Skin of body (tissue), 2 donors: ENCODE data around the gene PRSS57. TPM values are rescaled to one million over a fixed set of nuclear protein-coding genes. Genes with fewer than 3 reads are reported as not detected.
A peak's percentile ranks its signal among the peaks of the same experiment; 100 is the strongest.
"Not testable (repeated sequence)": the region's sequence is repeated elsewhere in the genome, so short reads cannot be mapped to it uniquely, and the experiment has no call there.

Experiments used
- DNase-seq: peaks from one replicate; lab custom pipeline; 2025; lab: John Stamatoyannopoulos, UW
- total RNA-seq: library from RNA; depleted of rRNA; stranded (reverse); fragments of >200 nt; gene quantifications from one replicate; pipeline ENCODE4 v1.2.3, GENCODE V29; 2014

The PRSS57 gene
- 0.69 TPM for total RNA-seq

DNA sequence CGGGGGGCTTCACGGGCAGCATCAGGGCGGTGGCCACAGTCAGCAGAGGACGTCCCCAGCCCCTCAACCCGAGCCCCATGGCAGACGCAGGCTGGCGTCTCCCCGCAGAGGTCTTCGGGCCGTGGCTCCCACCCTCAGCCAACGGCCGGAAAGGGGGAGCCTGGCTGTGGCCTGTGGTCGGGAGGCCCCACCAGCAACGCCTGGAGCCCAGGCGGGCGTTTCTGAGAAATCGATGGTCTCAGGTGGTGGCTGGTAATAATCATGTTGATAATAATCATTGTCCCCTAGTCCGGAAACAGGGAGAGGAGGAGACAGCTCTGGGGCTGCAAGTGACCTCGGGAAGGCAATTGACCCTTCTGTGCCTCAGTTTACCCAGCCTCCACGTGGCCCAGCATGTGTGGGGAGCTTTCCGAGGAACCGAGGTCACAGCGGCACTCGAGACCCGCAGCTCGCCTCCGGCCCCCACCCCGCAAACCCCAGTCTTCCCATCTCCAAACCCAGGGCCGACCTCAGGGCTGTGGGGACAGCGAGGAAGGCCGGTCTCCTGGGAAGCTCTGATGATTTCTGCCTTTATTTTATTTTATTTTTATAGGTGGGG lies at the start of gene PRSS57:
PRSS57 (minus strand) TSS at position 101 of the 598 bp plus-strand sequence; CDS start at position 79, 22 bp downstream.
- no peak for DNase-seq

GRCh38 chr19:743168-743687 lies 48.0 kb upstream of the PRSS57 start:
- DNase-seq, result no peak

DNA sequence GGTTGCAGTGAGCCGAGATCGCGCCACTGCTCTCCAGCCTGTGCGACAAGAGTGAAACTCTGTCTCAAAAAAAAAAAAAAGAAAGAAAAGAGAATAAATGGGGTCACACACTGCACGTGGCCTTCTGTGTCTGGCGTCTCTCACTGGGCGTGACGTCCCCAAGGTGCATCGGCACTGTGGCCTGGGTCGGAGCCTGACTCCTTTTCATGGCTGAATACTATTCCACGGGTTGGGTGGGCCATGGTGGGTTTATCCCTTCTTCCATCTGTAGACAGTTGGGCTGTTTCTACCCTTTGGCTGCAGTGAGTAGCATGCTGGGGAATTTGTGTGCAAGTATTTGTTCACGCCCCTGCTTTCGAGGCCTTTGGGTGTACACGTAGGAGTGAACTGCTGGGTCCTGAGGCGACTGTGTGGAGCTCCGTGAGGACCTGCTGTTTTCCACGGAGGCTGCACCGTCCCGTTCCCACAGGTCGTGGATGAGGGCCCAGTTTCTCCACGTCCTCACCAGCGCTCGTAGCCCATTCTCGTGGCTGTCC lies 47.4 kb upstream of the PRSS57 start:
- DNase-seq, result no peak

- DNase-seq, result no peak
These were observed 46.4 kb upstream of the PRSS57 start for GRCh38 chr19:741506-742131.

DNA sequence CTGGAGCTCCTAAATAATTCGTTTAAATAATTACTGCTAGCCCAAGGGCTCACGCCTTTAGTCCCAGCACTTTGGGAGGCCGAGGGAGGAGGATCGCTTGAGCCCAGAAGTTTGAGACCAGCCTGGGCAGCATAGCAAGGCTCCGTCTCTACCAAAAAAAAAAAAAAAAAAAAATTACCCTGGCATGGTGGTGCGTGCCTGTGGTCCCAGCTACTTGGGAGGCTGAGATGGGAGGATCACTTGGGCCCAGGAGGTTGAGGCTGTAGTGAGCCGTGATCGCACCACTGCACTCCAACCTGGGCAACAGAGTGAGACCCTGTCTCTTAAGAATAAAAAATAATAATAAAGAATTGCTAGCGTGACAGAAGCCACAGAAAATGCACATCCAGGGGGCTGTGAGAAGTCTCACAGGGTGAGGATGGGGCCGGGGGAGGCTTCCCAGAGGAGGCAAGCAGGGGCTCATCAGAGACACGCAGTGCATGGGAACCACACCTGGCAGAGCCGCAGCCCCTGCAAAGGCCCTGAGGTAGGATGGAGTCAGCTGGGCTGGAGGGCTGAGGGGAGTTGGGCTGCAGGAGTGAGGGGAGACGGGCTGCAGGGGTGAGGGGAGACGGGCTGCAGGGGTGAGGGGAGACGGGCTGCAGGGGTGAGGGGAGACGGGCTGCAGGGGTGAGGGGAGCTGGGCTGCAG lies 45.7 kb upstream of the PRSS57 start:
- not testable (repeated sequence) for DNase-seq

DNA sequence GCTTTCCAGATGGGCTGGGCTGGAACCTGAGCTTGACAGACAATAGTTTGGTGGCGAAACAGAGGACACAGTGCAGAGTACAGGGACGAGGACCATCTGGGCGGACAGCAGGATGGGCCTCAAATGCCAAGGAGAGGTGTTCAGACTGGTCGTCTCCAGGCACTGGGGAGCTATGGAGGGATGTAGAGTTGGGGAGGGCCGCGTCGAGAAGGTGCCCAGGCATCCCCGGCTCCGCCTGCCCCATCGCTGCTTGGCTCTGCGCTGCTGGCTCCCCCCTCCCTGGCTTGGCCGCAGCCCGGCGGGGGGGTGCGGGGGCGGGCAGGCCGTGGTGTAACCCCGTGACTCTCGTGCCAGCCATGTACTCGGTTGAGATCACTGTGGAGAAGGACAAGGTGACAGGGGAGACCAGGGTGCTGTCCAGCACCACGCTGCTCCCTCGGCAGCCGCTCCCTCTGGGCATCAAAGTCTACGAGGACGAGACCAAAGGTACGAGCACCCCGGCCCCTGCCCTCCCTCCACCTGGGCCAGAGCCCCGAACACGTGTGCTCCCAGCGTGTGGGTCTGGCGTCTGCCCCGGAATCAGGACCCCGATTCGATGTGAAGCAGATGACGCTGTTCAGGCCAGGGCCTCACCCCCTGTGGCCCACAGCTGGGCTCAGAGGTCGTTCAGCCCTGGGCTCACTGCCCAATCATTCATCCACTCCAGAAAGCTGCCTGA lies 44.9 kb upstream of the PRSS57 start:
- DNase-seq, result no peak

DNA sequence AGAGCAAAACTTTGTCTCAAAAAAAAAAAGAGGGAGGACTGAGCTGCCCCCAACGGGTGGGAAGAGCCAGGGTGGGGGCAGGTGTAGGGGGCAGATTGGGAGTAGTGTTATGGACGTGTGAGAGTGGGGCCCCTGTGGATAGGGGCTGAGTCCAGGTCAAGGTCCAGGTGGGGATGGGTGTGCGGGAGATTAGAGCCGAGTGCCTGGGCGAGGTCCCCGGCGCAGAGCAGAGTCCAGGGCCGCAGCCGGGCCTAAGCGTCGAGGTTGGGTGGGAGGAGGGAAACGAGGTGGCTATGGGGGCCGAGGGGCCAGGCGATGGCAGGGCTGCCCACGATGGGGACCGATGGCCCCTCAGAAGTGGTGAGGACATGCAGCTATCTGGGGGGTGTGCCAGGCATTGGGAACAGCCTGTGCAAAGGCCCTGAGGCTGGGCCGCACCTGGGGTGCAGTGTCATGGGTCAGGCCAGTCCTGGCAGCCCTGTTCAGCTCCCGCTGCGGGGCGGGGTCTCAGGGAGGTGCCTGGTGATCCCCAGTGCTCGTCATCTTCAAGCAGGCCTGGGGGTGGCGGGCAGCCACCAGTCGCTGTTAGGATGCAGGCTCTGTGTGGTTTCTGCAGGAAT lies 43.4 kb upstream of the PRSS57 start:
- no peak for DNase-seq

DNA sequence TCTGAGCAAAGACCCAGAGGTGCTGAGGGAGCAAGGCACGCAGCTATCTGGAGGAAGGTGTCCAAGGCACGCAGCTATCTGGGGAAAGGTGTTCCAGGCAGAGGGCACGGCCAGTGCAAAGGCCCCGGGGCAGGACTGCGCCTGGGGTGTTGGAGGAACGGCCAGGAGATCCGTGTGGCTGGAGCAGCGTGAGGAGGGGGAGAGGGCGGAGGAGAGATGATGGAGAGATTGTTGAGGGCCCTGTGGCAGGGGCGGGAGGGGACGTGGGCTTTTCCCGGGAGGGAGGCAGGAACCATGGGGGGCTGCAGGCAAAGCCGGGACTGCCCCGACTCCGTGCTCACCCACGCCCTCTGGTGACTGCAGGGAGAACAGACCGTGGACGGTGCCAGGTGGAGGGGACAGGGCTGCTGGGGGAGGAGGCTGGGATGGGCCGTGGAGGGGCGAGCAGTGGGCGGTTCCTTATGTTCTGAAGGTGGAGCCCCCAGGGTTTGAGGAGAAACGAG lies 42.4 kb upstream of the PRSS57 start:
- no peak for DNase-seq

GRCh38 chr19:736125-736524 lies 40.9 kb upstream of the PRSS57 start:
- DNase-seq, result no peak

- no peak for DNase-seq
These were observed 39.5 kb upstream of the PRSS57 start for GRCh38 chr19:734716-735115.

DNA sequence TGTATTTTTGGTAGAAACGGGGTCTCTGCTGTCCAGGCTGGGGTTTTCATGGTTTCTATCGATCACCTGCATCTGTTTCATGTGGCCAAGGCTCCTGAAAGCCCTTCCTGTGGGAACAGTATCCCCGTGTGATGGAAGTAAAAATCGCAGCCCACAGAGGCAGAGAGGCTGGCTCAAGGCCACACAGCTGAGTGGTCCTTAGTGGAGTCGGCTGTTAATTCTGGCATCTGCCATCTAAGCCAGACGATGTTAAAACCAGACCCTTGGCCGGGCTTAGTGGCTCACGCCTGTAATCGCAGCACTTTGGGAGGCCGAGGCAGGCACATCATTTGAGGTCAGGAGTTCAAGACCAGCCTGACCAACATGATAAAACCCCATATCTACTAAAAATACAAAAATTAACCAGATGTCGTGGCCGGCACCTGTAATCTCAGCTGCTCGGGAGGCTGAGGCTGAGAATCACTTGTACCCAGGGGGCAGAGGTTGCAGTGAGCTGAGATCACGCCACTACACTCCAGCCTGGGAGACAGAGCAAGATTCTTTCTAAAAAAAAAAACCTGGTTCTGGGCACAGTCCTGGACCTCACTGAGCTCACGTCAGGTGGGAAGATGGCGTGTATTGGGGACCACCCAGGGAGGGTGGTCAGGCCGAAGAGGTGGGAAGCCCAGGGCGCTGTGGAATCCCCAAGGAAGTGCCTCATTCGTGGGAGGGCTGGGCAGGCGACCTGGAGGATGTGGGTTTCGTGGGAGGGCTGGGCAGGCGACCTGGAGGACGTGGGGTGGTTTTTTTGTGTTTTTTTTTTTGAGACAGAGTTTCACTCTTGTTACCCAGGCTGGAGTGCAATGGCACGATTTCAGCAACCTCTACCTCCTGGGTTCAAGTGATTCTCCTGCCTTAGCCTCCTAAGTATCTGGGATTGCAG lies 37.2 kb upstream of the PRSS57 start:
- no peak for DNase-seq

GRCh38 chr19:731000-731399 lies 35.7 kb upstream of the PRSS57 start:
- no peak for DNase-seq

GRCh38 chr19:729965-730668 lies 34.9 kb upstream of the PRSS57 start:
- DNase-seq, result no peak

DNA sequence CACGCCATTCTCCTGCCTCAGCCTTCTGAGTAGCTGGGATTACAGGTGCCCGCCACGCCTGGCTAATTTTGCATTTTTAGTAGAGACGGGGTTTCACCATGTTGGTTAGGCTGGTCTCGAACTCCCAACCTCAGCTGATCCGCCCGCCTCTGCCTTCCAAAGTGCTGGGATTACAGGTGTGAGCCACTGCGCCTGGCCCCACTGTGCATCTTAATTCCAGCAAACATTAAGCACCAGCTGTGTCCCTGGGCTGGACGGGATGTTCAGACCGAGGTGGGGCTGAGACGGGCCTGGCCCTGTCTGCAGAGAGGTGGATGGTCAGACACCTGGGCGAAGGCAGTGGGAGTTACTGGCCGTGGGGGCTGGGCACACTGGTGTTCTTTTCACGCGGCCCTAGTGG lies 34.3 kb upstream of the PRSS57 start:
- DNase-seq, result not testable (repeated sequence)

DNA sequence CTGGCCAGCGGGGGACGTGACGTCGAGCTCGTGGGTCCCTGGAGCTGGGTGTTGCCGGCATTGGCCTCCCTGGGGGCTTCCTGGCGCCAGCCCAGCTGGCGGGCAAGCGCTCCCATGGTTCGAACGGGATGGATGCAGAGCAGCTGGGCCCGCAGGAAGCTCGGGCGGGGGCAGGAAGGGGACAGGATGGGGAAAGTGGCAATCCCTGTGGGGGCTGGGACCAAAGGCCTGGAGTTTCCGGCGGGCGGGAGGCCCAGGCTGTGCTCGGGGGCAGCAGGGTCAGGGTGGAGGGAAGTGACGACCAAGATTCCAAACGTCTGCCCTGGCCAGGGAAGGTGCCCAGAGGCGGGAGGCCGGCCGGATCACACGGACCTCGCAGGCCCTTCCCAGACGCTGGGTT lies 32.8 kb upstream of the PRSS57 start:
- DNase-seq, result no peak

- peak; percentile 28 for DNase-seq
These were observed 32.0 kb upstream of the PRSS57 start for GRCh38 chr19:726993-727956.

GRCh38 chr19:725461-726089 lies 30.3 kb upstream of the PRSS57 start:
- no peak for DNase-seq

GRCh38 chr19:723714-724113 lies 28.5 kb upstream of the PRSS57 start:
- no peak for DNase-seq
